IMR-90 (cell line): ENCODE data around the gene PTPRN2. TPM values are rescaled to one million over a fixed set of nuclear protein-coding genes. Genes with fewer than 3 reads are reported as not detected.
A peak's percentile ranks its signal among the peaks of the same experiment; 100 is the strongest.

ENCODE experiments used
- ATAC-seq: fragments of 200-7000 bp; cut with Tn5 transposase; 2 replicates; pipeline ENCODE4 v1.9.1; 2020; ENCODE audit warnings: low read depth, mild to moderate bottlenecking, moderate library complexity
- BruUV-seq: library from RNA; stranded (reverse); fragments of 400-500 nt; replicated peaks from 2 replicates; lab custom pipeline; 2021; lab: Mats Ljungman, UMichigan
- CTCF ChIA-PET: fragments of 300-600 bp; formaldehyde crosslinking; extraction: SDS; loops from one replicate; lab custom pipeline; 2021; ENCODE audit warnings: antibody characterized with exemption; lab: Yijun Ruan, JAX
- POLR2A ChIA-PET: fragments of 300-600 bp; sonication (Branson Sonifier 250); formaldehyde crosslinking; loops from one replicate; lab custom pipeline; 2022; ENCODE audit warnings: antibody characterized with exemption; ENCODE audit not compliant: unreplicated experiment; lab: Charles Lee
- DNase-seq: peaks from one replicate; pipeline ENCODE4 v3.0.0; 2013
- H2AFZ ChIP-seq: replicated peaks from 2 replicates; pipeline ENCODE3; 2013; ENCODE audit warnings: low read length, mild to moderate bottlenecking; ENCODE audit not compliant: poor library complexity
- H2AK5ac ChIP-seq: 2 replicates; pipeline ENCODE4 v1.6.1; 2013; ENCODE audit warnings: low read depth, low read length, inconsistent platforms
- H2AK9ac ChIP-seq: replicated peaks from 2 replicates; pipeline ENCODE3; 2013; ENCODE audit warnings: mild to moderate bottlenecking, low read depth, low read length, moderate library complexity; ENCODE audit not compliant: poor library complexity
- H2BK120ac ChIP-seq: 2 replicates; pipeline ENCODE4 v1.6.1; 2013; ENCODE audit warnings: low read depth, low read length, inconsistent platforms
- H2BK15ac ChIP-seq: 3 replicates; pipeline ENCODE4 v1.6.1; 2013; ENCODE audit warnings: low read depth, low read length, inconsistent platforms
- H2BK20ac ChIP-seq: 2 replicates; pipeline ENCODE4 v1.6.1; 2013; ENCODE audit warnings: low read depth, mild to moderate bottlenecking, inconsistent platforms, low read length, moderate library complexity
- H2BK5ac ChIP-seq: 2 replicates; pipeline ENCODE4 v1.6.1; 2013; ENCODE audit warnings: mild to moderate bottlenecking, low read depth, low read length, inconsistent platforms; ENCODE audit not compliant: poor library complexity, severe bottlenecking
- H3K14ac ChIP-seq: replicated peaks from 2 replicates; pipeline ENCODE4 v1.6.1; 2013; ENCODE audit warnings: low read depth, low read length, inconsistent platforms
- H3K18ac ChIP-seq: 2 replicates; pipeline ENCODE4 v1.6.1; 2013; ENCODE audit warnings: low read depth, low read length, control low read depth
- H3K23ac ChIP-seq: 2 replicates; pipeline ENCODE4 v1.6.1; 2013; ENCODE audit warnings: low read depth, low read length, inconsistent platforms
- H3K27ac ChIP-seq: 2 replicates; pipeline ENCODE4 v1.5.1; 2013; ENCODE audit warnings: mild to moderate bottlenecking, control low read depth, low read length; ENCODE audit not compliant: insufficient read depth
- H3K27me3 ChIP-seq: 2 replicates; pipeline ENCODE4 v1.6.1; 2013; ENCODE audit warnings: low read length; ENCODE audit not compliant: control insufficient read depth, insufficient read depth
- H3K36me3 ChIP-seq: 2 replicates; pipeline ENCODE4 v1.6.1; 2013; ENCODE audit warnings: low read length, mixed read lengths; ENCODE audit not compliant: control insufficient read depth, insufficient read depth
- H3K4ac ChIP-seq: 2 replicates; pipeline ENCODE4 v1.6.1; 2013; ENCODE audit warnings: low read depth, low read length, inconsistent platforms
- H3K4me1 ChIP-seq: 2 replicates; pipeline ENCODE4 v1.6.1; 2013; ENCODE audit warnings: low read length, mixed read lengths; ENCODE audit not compliant: control insufficient read depth, insufficient read depth
- H3K4me2 ChIP-seq: 2 replicates; pipeline ENCODE4 v1.6.1; 2013; ENCODE audit warnings: low read depth, mild to moderate bottlenecking, control low read depth, low read length, moderate library complexity
- H3K4me3 ChIP-seq: 2 replicates; pipeline ENCODE4 v1.5.1; 2013; ENCODE audit warnings: low read depth, mild to moderate bottlenecking, control low read depth, low read length, moderate library complexity; ENCODE audit not compliant: insufficient read depth
- H3K56ac ChIP-seq: 2 replicates; pipeline ENCODE4 v1.6.1; 2013; ENCODE audit warnings: low read length, inconsistent platforms; ENCODE audit not compliant: insufficient read depth; ENCODE audit errors: extremely low read depth
- H3K79me1 ChIP-seq, 2 experiments: 2 replicates each; pipeline ENCODE4 v1.6.1; 2013; ENCODE audit warnings: low read length in 2 of 2, inconsistent platforms in 1 of 2, low read depth in 1 of 2
- H3K9ac ChIP-seq: 2 replicates; pipeline ENCODE4 v1.6.1; 2013; ENCODE audit warnings: low read depth, low read length, control low read depth
- H3K9me1 ChIP-seq: 2 replicates; pipeline ENCODE4 v1.6.1; 2013; ENCODE audit warnings: low read length, inconsistent platforms; ENCODE audit not compliant: insufficient read depth
- H3K9me3 ChIP-seq: 2 replicates; pipeline ENCODE4 v1.6.1; 2013; ENCODE audit warnings: low read length; ENCODE audit not compliant: control insufficient read depth, insufficient read depth
- H4K20me1 ChIP-seq: 2 replicates; pipeline ENCODE4 v1.6.1; 2013; ENCODE audit warnings: low read length, inconsistent platforms; ENCODE audit not compliant: insufficient read depth
- H4K5ac ChIP-seq: 2 replicates; pipeline ENCODE4 v1.6.1; 2013; ENCODE audit warnings: mild to moderate bottlenecking, low read depth, low read length, control low read depth
- H4K8ac ChIP-seq, 2 experiments: 2 replicates each; pipeline ENCODE4 v1.6.1; 2013; ENCODE audit warnings: low read depth in 2 of 2, low read length in 2 of 2, control low read depth in 1 of 2, inconsistent platforms in 1 of 2
- H4K91ac ChIP-seq: 2 replicates; pipeline ENCODE4 v1.6.1; 2013; ENCODE audit warnings: low read depth, low read length, inconsistent platforms; ENCODE audit not compliant: insufficient read depth
- BHLHE40 ChIP-seq: fragments of 150-350 bp; IDR thresholded peaks from 2 replicates; pipeline ENCODE4 v1.6.1; 2016; ENCODE audit warnings: mild to moderate bottlenecking, low read depth, low read length
- CEBPB ChIP-seq: IDR thresholded peaks from 2 replicates; pipeline ENCODE4 v1.6.1; 2012; ENCODE audit warnings: low read depth, low read length, improper control_type of control experiment
- CHD1 ChIP-seq: IDR thresholded peaks from 2 replicates; pipeline ENCODE4 v1.6.1; 2012; ENCODE audit warnings: low read depth, low read length, improper control_type of control experiment
- FOS ChIP-seq: fragments of 150-350 bp; IDR thresholded peaks from 2 replicates; pipeline ENCODE4 v1.6.1; 2016; ENCODE audit warnings: low read depth, low read length
- MAFK ChIP-seq: IDR thresholded peaks from 2 replicates; pipeline ENCODE4 v1.6.1; 2012; ENCODE audit warnings: low read depth, low read length, improper control_type of control experiment
- MAZ ChIP-seq: IDR thresholded peaks from 2 replicates; pipeline ENCODE4 v1.6.1; 2012; ENCODE audit warnings: low read depth, mild to moderate bottlenecking, low read length, improper control_type of control experiment, moderate library complexity, borderline replicate concordance
- MXI1 ChIP-seq: IDR thresholded peaks from 2 replicates; pipeline ENCODE4 v1.6.1; 2012; ENCODE audit warnings: low read depth, mild to moderate bottlenecking, low read length, moderate library complexity, borderline replicate concordance
- NFE2L2 ChIP-seq: fragments of 150-350 bp; IDR thresholded peaks from 2 replicates; pipeline ENCODE4 v1.6.1; 2016; ENCODE audit warnings: low read depth, mild to moderate bottlenecking, low read length
- POLR2A ChIP-seq: IDR thresholded peaks from 2 replicates; pipeline ENCODE4 v1.6.1; 2012; ENCODE audit warnings: mild to moderate bottlenecking, low read depth, low read length
- RAD21 ChIP-seq: IDR thresholded peaks from 2 replicates; pipeline ENCODE4 v1.6.1; 2012; ENCODE audit warnings: low read length, improper control_type of control experiment
- RCOR1 ChIP-seq: IDR thresholded peaks from 2 replicates; pipeline ENCODE4 v1.6.1; 2012; ENCODE audit warnings: mild to moderate bottlenecking, low read length, improper control_type of control experiment; ENCODE audit not compliant: insufficient replicate concordance
- RFX5 ChIP-seq: IDR thresholded peaks from 2 replicates; pipeline ENCODE4 v1.8.0; 2012; ENCODE audit warnings: low read depth, mild to moderate bottlenecking, low read length, moderate library complexity
- SMC3 ChIP-seq: fragments of 150-350 bp; IDR thresholded peaks from 2 replicates; pipeline ENCODE4 v1.6.1; 2016; ENCODE audit warnings: low read depth, mild to moderate bottlenecking, antibody characterized with exemption, low read length, moderate library complexity
- WGBS, 2 experiments: methylation state at CpG; one replicate each; pipeline versions ENCODE4 v1.1.5 to v1.1.7; 2013; ENCODE audit warnings: missing lambda C conversion rate in 2 of 2; ENCODE audit not compliant: insufficient read length in 1 of 2; ENCODE audit errors: extremely low coverage in 2 of 2; 5-methylcytosine and 5-hydroxymethylcytosine counted together
- dilution Hi-C: fragments of 300-500 bp; cut with HindIII; formaldehyde crosslinking; loops from one replicate; pipeline ENCODE4 v1.14.3; 2018; ENCODE audit warnings: low sequenced_read_pairs; ENCODE audit not compliant: unreplicated experiment
- in situ Hi-C: fragments of 300-500 bp; cut with MboI; formaldehyde crosslinking; loops from 3 replicates; pipeline ENCODE4 v1.14.3; 2019; ENCODE audit warnings: low sequenced_read_pairs, inconsistent platforms, mixed read lengths
- intact Hi-C: fragments of 100-400 bp; cut with micrococcal nuclease; formaldehyde crosslinking; loops from 2 replicates; pipeline ENCODE4 v1.10.0; 2022
- polyA plus RNA-seq, 3 experiments: library from polyadenylated mRNA; depleted of rRNA; stranded (reverse); fragments of >200 nt; gene quantifications; 2 replicates each; pipeline ENCODE4 v1.2.3, GENCODE V29; 2012; ENCODE audit warnings: low replicate concordance in 1 of 3
- total RNA-seq: library from RNA; depleted of rRNA; stranded (reverse); fragments of >200 nt; gene quantifications from 2 replicates; pipeline ENCODE4 v1.2.3, GENCODE V29; 2012
- TF ChIP-seq, protein P1 (sequence below): conservative IDR thresholded peaks from 2 replicates; pipeline ENCODE4 v1.5.1; 2012; ENCODE audit warnings: mild to moderate bottlenecking, low read depth, low read length, improper control_type of control experiment
- TF ChIP-seq, protein P2 (sequence below): fragments of 150-350 bp; IDR thresholded peaks from 2 replicates; pipeline ENCODE4 v1.6.1; 2017; ENCODE audit warnings: mild to moderate bottlenecking, antibody characterized with exemption, low read length, low read depth
- TF ChIP-seq, protein P3 (sequence below): fragments of 150-350 bp; IDR thresholded peaks from 2 replicates; pipeline ENCODE4 v1.6.1; 2016; ENCODE audit warnings: low read depth, mild to moderate bottlenecking, low read length, moderate library complexity, borderline replicate concordance

The PTPRN2 gene
- total and polyA plus RNA-seq, 2 of the 4 experiments (the other 2 are of a cell fraction): 0.03 TPM; not detected in 1

DNA sequence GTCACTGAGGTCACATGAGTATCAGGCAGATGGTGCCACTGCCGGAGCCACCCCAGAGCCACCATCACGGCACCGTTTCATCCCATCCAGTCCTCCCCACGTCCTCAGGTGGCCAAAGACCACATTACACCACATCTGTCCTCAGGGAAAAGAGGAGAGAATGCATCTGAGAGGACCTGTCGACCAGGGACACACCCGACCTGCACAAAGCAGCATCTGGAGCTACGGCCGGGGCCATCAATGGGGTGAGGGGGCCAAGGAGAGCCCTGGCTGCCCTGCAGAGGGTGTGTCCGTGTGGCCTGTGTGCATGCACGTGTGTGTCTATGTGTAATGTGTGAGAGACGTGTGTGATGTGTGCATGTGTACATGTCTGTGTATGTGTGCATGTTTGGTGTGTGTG lies 770.2 kb downstream of the PTPRN2 start:
- H2AK5ac ChIP-seq: no peak overlapping the region
- H3K56ac ChIP-seq: no peak overlapping the region
- ATAC-seq: no peak
- no peak overlapping the region for H2BK120ac ChIP-seq
- no peak overlapping the region for H2BK20ac ChIP-seq
- ChIA-PET CTCF (no interaction called here), POLR2A (no interaction called here)
- H4K20me1 ChIP-seq: no peaks in the 10 kb centered on the region
- DNase-seq: no peak
- dilution Hi-C loops (no loop called here), in situ Hi-C loops (no loop called here), intact Hi-C loops (no loop called here)
- no peak overlapping the region for H4K8ac ChIP-seq
- no peak overlapping the region for H3K14ac ChIP-seq
- peaks cover 78% of the 10 kb centered on the region for H3K9me3 ChIP-seq
- no peak overlapping the region for H3K4me3 ChIP-seq
- H3K79me1 ChIP-seq: no peaks in the 10 kb centered on the region
- no peaks in the 10 kb centered on the region for H3K27me3 ChIP-seq
- H3K27ac ChIP-seq: no peak overlapping the region
- WGBS, 2 experiments: 48% methylated on average over 4 of the region's 11 CpGs; no CpG with 5 or more reads in 1 of the 2 experiments
- no peaks in the 10 kb centered on the region for H3K9me1 ChIP-seq
- no peak overlapping the region for H2BK15ac ChIP-seq
- H2BK5ac ChIP-seq: peak overlapping the region; percentile 76
- H3K18ac ChIP-seq: no peak overlapping the region
- H3K4ac ChIP-seq: no peak overlapping the region
- H4K91ac ChIP-seq: no peak overlapping the region
- H3K23ac ChIP-seq: no peak overlapping the region
- H3K4me1 ChIP-seq: no peaks in the 10 kb centered on the region
- no TSS peak for BruUV-seq
- H3K36me3 ChIP-seq: no peaks in the 10 kb centered on the region
- no peak overlapping the region for H3K9ac ChIP-seq
- no peak for TF ChIP-seq MXI1
- TF ChIP-seq, protein P1, sequence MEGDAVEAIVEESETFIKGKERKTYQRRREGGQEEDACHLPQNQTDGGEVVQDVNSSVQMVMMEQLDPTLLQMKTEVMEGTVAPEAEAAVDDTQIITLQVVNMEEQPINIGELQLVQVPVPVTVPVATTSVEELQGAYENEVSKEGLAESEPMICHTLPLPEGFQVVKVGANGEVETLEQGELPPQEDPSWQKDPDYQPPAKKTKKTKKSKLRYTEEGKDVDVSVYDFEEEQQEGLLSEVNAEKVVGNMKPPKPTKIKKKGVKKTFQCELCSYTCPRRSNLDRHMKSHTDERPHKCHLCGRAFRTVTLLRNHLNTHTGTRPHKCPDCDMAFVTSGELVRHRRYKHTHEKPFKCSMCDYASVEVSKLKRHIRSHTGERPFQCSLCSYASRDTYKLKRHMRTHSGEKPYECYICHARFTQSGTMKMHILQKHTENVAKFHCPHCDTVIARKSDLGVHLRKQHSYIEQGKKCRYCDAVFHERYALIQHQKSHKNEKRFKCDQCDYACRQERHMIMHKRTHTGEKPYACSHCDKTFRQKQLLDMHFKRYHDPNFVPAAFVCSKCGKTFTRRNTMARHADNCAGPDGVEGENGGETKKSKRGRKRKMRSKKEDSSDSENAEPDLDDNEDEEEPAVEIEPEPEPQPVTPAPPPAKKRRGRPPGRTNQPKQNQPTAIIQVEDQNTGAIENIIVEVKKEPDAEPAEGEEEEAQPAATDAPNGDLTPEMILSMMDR: no peak
- TF ChIP-seq RCOR1: no peak
- no peak for TF ChIP-seq CHD1
- no peak for TF ChIP-seq FOS
- TF ChIP-seq MAZ: no peak
- no peak for TF ChIP-seq MAFK
- TF ChIP-seq CEBPB: no peak
- no peak for TF ChIP-seq RAD21
- TF ChIP-seq, protein P2, sequence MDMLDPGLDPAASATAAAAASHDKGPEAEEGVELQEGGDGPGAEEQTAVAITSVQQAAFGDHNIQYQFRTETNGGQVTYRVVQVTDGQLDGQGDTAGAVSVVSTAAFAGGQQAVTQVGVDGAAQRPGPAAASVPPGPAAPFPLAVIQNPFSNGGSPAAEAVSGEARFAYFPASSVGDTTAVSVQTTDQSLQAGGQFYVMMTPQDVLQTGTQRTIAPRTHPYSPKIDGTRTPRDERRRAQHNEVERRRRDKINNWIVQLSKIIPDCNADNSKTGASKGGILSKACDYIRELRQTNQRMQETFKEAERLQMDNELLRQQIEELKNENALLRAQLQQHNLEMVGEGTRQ: no peak
- TF ChIP-seq BHLHE40: no peak
- no peak for TF ChIP-seq POLR2A
- no peak for TF ChIP-seq SMC3
- TF ChIP-seq NFE2L2: no peak
- no peak for TF ChIP-seq RFX5
- TF ChIP-seq, protein P3, sequence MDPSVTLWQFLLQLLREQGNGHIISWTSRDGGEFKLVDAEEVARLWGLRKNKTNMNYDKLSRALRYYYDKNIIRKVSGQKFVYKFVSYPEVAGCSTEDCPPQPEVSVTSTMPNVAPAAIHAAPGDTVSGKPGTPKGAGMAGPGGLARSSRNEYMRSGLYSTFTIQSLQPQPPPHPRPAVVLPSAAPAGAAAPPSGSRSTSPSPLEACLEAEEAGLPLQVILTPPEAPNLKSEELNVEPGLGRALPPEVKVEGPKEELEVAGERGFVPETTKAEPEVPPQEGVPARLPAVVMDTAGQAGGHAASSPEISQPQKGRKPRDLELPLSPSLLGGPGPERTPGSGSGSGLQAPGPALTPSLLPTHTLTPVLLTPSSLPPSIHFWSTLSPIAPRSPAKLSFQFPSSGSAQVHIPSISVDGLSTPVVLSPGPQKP: no peak
- H4K5ac ChIP-seq: no peak overlapping the region
- no peak overlapping the region for H2AK9ac ChIP-seq
- H2AFZ ChIP-seq: no peak overlapping the region
- no peak overlapping the region for H3K4me2 ChIP-seq
